Mucosa of descending colon (tissue), 3 donors: Measurements from ENCODE around the gene APC2. TPM values are rescaled to one million over a fixed set of nuclear protein-coding genes. Genes with fewer than 3 reads are reported as not detected.

ENCODE experiments used
- ATAC-seq: fragments of 200-7000 bp; cut with Tn5 transposase; one replicate; pipeline ENCODE4 v1.9.1; 2020; ENCODE audit warnings: mild to moderate bottlenecking, moderate library complexity
- DNase-seq, 3 donors: peaks; one replicate each; pipeline ENCODE4 v3.0.0-alpha.2; 2020
- H3K36me3 ChIP-seq: fragments of 200-600 bp; one replicate; pipeline ENCODE4 v1.8.0; 2021; ENCODE audit warnings: low read depth, mild to moderate bottlenecking
- H3K4me1 ChIP-seq: fragments of 200-600 bp; one replicate; pipeline ENCODE4 v1.8.0; 2021; ENCODE audit warnings: low read depth, mild to moderate bottlenecking
- H3K4me3 ChIP-seq: fragments of 200-600 bp; one replicate; pipeline ENCODE4 v1.8.0; 2021; ENCODE audit warnings: mild to moderate bottlenecking
- H3K9me3 ChIP-seq: fragments of 200-600 bp; one replicate; pipeline ENCODE4 v1.8.0; 2021; ENCODE audit warnings: mild to moderate bottlenecking
- intact Hi-C, 2 donors: fragments of 100-400 bp; cut with DNase I in 1 of 2; cut with micrococcal nuclease in 1 of 2; formaldehyde crosslinking; loops; one replicate each; pipeline versions ENCODE4 v1.11.0 to v1.11.1; 2022; cut with DNase I, micrococcal nuclease
- total RNA-seq, 3 donors: library from RNA; stranded (reverse); fragmentation: NEBNext Ultra II Directional in 2 of 3; extraction: Animal tissue kit (Norgen Biotek cat#: 25700) in 2 of 3; gene quantifications; one replicate each; pipeline versions ENCODE4 v1.2.1 to v1.2.4, GENCODE V29; 2021 to 2023
- TF ChIP-seq, protein P1 (sequence below): fragments of 200-600 bp; IDR thresholded peaks from one replicate; pipeline ENCODE4 v1.8.0; 2022; ENCODE audit warnings: antibody characterized with exemption, mild to moderate bottlenecking
- donor health status: DM: no; HTN: no; CAD: no; lungs with moderate emphysema.
- donor health status: DM: no; HTN: no; CAD: no.
- donor health status: DM: no; HTN: yes; CAD: no.

Gene APC2
- total RNA-seq, 3 donors from 2014 or later, result 0.23 to 5.9 (median 0.24) TPM

DNA sequence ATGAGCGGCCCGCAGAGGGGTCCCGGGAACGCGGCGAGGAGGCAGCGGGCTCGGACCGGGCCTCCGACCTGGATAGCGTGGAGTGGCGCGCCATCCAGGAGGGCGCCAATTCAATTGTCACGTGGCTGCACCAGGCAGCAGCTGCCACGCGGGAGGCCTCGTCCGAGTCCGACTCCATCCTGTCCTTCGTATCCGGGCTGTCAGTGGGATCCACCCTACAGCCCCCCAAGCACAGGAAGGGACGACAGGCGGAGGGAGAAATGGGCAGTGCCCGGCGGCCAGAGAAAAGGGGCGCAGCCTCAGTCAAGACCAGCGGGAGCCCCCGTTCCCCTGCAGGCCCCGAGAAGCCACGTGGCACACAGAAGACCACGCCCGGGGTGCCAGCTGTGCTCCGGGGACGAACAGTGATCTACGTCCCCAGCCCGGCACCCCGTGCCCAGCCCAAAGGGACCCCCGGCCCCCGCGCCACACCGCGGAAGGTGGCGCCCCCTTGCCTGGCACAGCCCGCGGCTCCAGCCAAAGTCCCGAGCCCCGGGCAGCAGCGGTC is 18.4 kb downstream of the APC2 start:
- ATAC-seq, result no peak
- Histone ChIP-seq H3K36me3 (no peaks in the 10 kb centered on the region), H3K4me3 (no peak overlapping the region), H3K4me1 (peaks cover 54% of the 10 kb centered on the region), H3K9me3 (no peaks in the 10 kb centered on the region)
- TF ChIP-seq, protein P1, sequence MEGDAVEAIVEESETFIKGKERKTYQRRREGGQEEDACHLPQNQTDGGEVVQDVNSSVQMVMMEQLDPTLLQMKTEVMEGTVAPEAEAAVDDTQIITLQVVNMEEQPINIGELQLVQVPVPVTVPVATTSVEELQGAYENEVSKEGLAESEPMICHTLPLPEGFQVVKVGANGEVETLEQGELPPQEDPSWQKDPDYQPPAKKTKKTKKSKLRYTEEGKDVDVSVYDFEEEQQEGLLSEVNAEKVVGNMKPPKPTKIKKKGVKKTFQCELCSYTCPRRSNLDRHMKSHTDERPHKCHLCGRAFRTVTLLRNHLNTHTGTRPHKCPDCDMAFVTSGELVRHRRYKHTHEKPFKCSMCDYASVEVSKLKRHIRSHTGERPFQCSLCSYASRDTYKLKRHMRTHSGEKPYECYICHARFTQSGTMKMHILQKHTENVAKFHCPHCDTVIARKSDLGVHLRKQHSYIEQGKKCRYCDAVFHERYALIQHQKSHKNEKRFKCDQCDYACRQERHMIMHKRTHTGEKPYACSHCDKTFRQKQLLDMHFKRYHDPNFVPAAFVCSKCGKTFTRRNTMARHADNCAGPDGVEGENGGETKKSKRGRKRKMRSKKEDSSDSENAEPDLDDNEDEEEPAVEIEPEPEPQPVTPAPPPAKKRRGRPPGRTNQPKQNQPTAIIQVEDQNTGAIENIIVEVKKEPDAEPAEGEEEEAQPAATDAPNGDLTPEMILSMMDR, result no peak
- intact Hi-C loops, result no loop called here
- DNase-seq, result peak in 1 of 3 donors; percentile 25

DNA sequence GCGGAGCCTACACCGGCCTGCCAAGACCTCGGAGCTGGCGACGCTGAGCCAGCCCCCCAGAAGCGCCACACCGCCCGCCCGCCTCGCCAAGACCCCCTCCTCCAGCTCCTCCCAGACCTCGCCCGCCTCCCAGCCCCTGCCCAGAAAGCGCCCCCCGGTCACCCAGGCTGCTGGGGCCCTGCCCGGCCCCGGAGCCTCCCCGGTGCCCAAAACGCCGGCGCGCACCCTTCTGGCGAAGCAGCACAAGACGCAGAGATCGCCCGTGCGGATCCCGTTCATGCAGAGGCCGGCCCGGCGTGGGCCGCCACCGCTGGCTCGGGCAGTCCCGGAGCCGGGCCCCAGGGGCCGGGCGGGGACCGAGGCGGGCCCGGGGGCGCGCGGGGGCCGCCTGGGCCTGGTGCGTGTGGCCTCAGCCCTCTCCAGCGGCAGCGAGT is 18.9 kb downstream of the APC2 start:
- DNase-seq (peak in 2 of 3 donors; percentile 38 to 54), ATAC-seq (peak; percentile 10)
- TF ChIP-seq, protein P1, result no peak
- Histone ChIP-seq H3K36me3 (no peaks in the 10 kb centered on the region), H3K4me1 (peaks cover 54% of the 10 kb centered on the region), H3K4me3 (no peak overlapping the region), H3K9me3 (no peaks in the 10 kb centered on the region)
- intact Hi-C loops, result no loop called here

DNA sequence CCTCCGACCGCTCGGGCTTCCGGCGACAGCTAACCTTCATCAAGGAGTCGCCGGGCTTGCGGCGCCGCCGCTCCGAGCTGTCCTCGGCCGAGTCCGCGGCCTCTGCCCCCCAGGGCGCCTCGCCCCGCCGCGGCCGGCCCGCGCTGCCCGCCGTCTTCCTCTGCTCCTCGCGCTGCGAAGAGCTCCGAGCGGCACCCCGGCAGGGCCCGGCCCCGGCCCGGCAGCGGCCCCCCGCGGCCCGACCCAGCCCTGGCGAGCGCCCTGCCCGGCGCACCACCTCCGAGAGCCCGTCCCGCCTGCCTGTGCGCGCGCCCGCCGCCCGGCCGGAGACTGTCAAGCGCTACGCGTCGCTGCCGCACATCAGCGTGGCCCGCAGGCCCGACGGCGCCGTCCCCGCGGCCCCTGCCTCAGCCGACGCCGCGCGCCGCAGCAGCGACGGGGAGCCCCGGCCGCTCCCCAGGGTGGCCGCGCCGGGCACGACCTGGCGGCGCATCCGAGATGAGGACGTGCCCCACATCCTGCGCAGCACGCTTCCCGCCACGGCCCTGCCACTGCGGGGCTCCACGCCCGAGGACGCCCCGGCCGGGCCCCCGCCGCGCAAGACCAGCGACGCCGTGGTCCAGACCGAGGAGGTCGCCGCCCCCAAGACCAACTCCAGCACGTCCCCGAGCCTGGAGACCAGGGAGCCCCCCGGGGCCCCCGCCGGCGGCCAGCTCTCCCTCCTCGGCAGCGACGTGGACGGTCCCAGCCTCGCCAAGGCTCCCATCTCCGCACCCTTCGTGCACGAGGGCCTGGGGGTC is 19.5 kb downstream of the APC2 start:
- TF ChIP-seq, protein P1, result no peak
- peaks cover 54% of the 10 kb centered on the region for H3K4me1 ChIP-seq
- H3K4me3 ChIP-seq, result no peak overlapping the region
- H3K9me3 ChIP-seq, result no peaks in the 10 kb centered on the region
- ATAC-seq, result no peak
- no peaks in the 10 kb centered on the region for H3K36me3 ChIP-seq
- DNase-seq, result peak in 2 of 3 donors; percentile 39 to 50
- intact Hi-C loops, result no loop called here

DNA sequence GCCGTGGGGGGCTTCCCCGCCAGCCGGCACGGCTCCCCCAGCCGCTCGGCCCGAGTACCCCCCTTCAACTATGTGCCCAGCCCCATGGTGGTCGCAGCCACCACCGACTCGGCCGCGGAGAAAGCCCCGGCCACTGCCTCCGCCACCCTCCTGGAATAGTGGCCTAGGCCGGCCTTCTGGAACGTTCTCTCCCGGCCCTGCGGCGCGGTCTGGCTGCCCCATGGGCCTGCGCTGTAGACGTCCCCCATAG is 20.1 kb downstream of the APC2 start:
- peaks cover 54% of the 10 kb centered on the region for H3K4me1 ChIP-seq
- no peaks in the 10 kb centered on the region for H3K36me3 ChIP-seq

DNA sequence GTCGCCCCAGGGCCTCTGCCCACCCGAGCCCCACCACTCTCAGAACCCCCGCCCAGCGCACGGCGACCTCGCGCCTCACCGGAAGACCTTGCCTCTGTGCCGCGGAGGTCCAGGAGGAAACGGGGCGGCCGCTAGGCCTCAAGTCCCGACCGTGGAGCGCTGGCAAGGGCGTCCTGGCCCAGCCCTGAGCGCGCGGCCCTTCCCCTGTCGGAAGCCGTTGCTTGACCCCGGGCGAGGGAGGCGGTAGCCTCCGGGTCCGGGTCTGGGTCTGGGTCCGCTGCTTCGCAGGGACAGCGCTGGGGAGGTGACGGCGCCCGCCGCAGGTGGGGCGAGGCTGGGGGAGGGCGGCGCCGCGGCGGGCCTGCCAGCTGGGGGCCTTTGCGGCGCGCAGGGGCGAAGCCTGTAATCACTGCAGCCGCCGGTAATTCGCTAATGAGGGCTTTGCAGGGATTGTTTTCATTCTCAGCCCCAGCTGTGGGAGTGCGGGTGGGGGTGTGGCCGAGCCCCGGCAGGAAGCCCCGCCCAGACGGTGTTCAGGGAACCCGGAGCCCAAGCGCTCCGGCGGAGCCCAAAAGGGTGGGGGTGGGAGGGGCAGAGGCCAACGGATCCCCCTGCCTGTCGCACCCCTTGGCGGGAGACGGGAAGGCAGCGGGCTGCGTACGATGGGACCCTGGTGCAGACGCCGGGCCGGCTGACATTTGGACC is 20.5 kb downstream of the APC2 start:
- DNase-seq (peak; percentile 73 to 77 (median 76)), ATAC-seq (peak; percentile 52)
- Histone ChIP-seq H3K4me3 (no peak overlapping the region), H3K9me3 (no peaks in the 10 kb centered on the region), H3K4me1 (peaks cover 53% of the 10 kb centered on the region), H3K36me3 (no peaks in the 10 kb centered on the region)
- intact Hi-C loops, result no loop called here
- TF ChIP-seq, protein P1, result no peak

More for the DNA sequence above, 20.1 kb downstream of the APC2 start:
- peak; percentile 1 for ATAC-seq
- TF ChIP-seq, protein P1, result no peak
- Histone ChIP-seq H3K9me3 (no peaks in the 10 kb centered on the region), H3K4me3 (no peak overlapping the region)
- peak in 1 of 3 donors; percentile 56 for DNase-seq
- intact Hi-C loops, result no loop called here
